HL-60 (cell line): ENCODE results near the gene ZNF618.

Experiments used
- DNase-seq, 2 experiments: peaks; one replicate each; pipeline ENCODE4 v3.0.0-alpha.2; 2010 to 2020; ENCODE audit warnings: low read depth in 1 of 2, low spot score in 1 of 2
- H3K27ac ChIP-seq: fragments of 250-450 bp; sonication (Bioruptor Pico); replicated peaks from 2 replicates; pipeline ENCODE4 v1.5.1; 2020; ENCODE audit warnings: mild to moderate bottlenecking, moderate library complexity
- H3K27me3 ChIP-seq: fragments of 250-450 bp; sonication (Bioruptor Pico); 2 replicates; pipeline ENCODE4 v1.5.1; 2021; ENCODE audit warnings: mild to moderate bottlenecking, moderate library complexity; ENCODE audit not compliant: insufficient read depth, poor library complexity, severe bottlenecking
- H3K4me3 ChIP-seq: replicated peaks from 2 replicates; pipeline ENCODE4 v1.5.1; 2011; ENCODE audit warnings: mild to moderate bottlenecking, control low read depth, low read length; ENCODE audit not compliant: insufficient read depth
- CTCF ChIP-seq: IDR thresholded peaks from one replicate; pipeline ENCODE4 v1.5.1; 2011; ENCODE audit warnings: low read length, control low read depth, inconsistent platforms; ENCODE audit not compliant: insufficient read depth
- GABPA ChIP-seq: IDR thresholded peaks from 2 replicates; pipeline ENCODE4 v1.6.1; 2012; ENCODE audit warnings: low read depth
- POLR2AphosphoS5 ChIP-seq: IDR thresholded peaks from 2 replicates; pipeline ENCODE4 v1.6.1; 2012; ENCODE audit warnings: low read depth
- REST ChIP-seq: IDR thresholded peaks from 2 replicates; pipeline ENCODE4 v1.6.1; 2012; ENCODE audit warnings: low read depth; ENCODE audit not compliant: insufficient replicate concordance
- SPI1 ChIP-seq: IDR thresholded peaks from 2 replicates; pipeline ENCODE4 v1.6.1; 2012; ENCODE audit warnings: low read depth, mild to moderate bottlenecking, borderline replicate concordance

Gene ZNF618

GRCh38 chr9:113988385-113989016 lies 112.4 kb downstream of the ZNF618 start:
- DNase-seq: no peak
- TF ChIP-seq CTCF (no peak), POLR2AphosphoS5 (no peak), REST (no peak), GABPA (no peak), SPI1 (no peak)
- no peak overlapping the region for H3K27ac ChIP-seq
- no peak overlapping the region for H3K4me3 ChIP-seq
- no peaks in the 10 kb centered on the region for H3K27me3 ChIP-seq

- TF ChIP-seq SPI1 (no peak), CTCF (no peak), REST (no peak), POLR2AphosphoS5 (no peak)
- no peak for DNase-seq
- Histone ChIP-seq H3K4me3 (no peak overlapping the region), H3K27ac (no peak overlapping the region), H3K27me3 (no peaks in the 10 kb centered on the region)
These were observed 113.1 kb downstream of the ZNF618 start for GRCh38 chr9:113989017-113989713.

GRCh38 chr9:113989714-113990569 lies 113.8 kb downstream of the ZNF618 start:
- DNase-seq: no peak
- H3K27me3 ChIP-seq: no peaks in the 10 kb centered on the region
- no peak overlapping the region for H3K27ac ChIP-seq
- no peak overlapping the region for H3K4me3 ChIP-seq
- TF ChIP-seq GABPA (no peak), CTCF (no peak), POLR2AphosphoS5 (no peak), REST (no peak), SPI1 (no peak)
